GM06990 (cell line): ENCODE results near the gene PRICKLE4.

ENCODE experiments used
- DNase-seq: peaks from one replicate; pipeline ENCODE4 v3.0.0-alpha.2; 2011; ENCODE audit not compliant: insufficient read length; ENCODE audit errors: extremely low read depth
- H3K27me3 ChIP-seq: replicated peaks from 2 replicates; pipeline ENCODE4 v1.6.0; 2011; ENCODE audit warnings: low read length; ENCODE audit not compliant: control insufficient read depth, insufficient read depth
- H3K36me3 ChIP-seq: 2 replicates; pipeline ENCODE4 v1.5.1; 2011; ENCODE audit warnings: low read length; ENCODE audit not compliant: control insufficient read depth, insufficient read depth
- H3K4me3 ChIP-seq: replicated peaks from 2 replicates; pipeline ENCODE4 v1.5.1; 2011; ENCODE audit warnings: low read depth, mild to moderate bottlenecking, control low read depth, low read length
- TF ChIP-seq, protein P1 (sequence below): IDR thresholded peaks from 2 replicates; pipeline ENCODE4 v1.5.1; 2011; ENCODE audit warnings: low read length, control low read depth, mild to moderate bottlenecking, inconsistent platforms; ENCODE audit not compliant: insufficient read depth, poor library complexity, severe bottlenecking

Gene PRICKLE4

DNA sequence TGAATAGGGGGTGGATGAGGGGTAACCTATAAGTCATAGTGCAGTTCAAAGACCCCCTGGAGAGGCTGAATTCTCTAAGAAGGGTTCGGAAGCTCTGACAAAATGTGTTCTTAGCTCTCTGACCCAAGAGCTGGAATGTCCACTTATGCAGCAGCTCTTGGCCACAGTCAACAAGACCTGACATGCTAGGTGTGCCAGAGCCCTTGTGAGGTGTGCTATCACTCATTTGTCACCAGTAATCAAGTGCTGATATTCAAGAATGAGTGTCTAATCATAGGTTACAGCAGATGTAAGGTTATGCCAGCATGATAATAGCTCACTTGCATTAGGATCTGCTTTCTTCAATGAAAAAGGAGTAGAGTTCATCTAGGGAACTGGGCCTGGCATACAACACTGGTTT is 35.0 kb downstream of the PRICKLE4 start:
- H3K36me3 ChIP-seq = no peaks in the 10 kb centered on the region
- DNase-seq = no peak
- TF ChIP-seq, protein P1, sequence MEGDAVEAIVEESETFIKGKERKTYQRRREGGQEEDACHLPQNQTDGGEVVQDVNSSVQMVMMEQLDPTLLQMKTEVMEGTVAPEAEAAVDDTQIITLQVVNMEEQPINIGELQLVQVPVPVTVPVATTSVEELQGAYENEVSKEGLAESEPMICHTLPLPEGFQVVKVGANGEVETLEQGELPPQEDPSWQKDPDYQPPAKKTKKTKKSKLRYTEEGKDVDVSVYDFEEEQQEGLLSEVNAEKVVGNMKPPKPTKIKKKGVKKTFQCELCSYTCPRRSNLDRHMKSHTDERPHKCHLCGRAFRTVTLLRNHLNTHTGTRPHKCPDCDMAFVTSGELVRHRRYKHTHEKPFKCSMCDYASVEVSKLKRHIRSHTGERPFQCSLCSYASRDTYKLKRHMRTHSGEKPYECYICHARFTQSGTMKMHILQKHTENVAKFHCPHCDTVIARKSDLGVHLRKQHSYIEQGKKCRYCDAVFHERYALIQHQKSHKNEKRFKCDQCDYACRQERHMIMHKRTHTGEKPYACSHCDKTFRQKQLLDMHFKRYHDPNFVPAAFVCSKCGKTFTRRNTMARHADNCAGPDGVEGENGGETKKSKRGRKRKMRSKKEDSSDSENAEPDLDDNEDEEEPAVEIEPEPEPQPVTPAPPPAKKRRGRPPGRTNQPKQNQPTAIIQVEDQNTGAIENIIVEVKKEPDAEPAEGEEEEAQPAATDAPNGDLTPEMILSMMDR = no peak
- H3K27me3 ChIP-seq = no peaks in the 10 kb centered on the region
- no peak overlapping the region for H3K4me3 ChIP-seq

DNA sequence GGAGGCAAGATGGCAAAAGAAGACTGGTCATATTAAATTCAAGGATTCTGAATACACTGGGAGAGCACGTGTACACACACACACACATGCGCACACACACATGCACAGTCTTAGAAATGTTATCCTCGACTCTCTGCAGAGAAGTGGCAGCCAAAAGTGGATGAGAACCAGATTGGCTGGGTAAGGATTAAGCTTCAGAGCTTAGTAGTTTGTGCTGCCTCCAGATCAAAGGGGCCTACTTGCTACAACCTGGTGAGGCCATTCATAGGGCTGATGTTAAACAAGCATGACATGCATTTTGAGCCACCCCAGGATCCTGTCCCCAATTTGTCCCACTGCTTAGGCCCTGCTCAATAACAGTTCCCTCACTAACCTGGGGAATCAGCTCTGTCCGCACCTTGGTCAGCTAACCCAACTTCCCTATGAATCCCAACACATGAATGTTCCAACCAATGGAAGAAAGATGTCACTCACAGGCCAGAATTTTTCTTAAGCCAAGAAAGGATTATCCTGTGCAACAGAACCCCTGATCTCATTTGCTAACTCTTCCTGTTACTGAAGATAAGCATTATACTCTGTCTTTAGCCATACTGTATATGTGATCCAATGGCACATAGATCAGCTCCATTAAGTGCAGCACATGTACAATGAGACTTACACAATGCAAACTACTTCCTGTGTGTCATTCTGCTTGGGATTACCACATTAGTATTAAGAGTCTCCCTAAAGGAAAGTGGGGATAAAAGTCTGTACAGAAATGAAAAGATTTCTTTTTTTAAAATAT is 37.9 kb downstream of the PRICKLE4 start:
- no peak for DNase-seq
- no peak overlapping the region for H3K4me3 ChIP-seq
- no peaks in the 10 kb centered on the region for H3K36me3 ChIP-seq
- no peaks in the 10 kb centered on the region for H3K27me3 ChIP-seq
- TF ChIP-seq, protein P1 = no peak

DNA sequence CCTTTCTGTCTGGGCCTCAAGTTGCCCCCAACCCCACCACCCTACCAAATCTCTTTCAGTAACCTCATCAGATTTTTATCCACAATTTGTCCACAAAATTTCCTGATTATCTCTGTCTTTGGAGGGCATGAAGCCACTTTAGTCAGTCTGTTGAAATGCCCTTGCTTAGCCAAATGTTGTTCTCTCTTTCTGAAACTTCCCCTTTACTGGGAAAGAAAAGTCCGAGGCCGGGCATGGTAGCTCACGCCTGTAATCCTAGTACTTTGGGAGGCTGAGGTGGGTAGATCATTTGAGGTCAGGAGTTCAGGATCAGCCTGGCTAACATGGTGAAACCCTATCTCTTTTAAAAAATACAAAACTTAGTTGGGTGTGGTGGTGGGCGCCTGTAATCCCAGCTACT is 40.7 kb downstream of the PRICKLE4 start:
- DNase-seq = no peak
- Histone ChIP-seq H3K36me3 (no peaks in the 10 kb centered on the region), H3K27me3 (no peaks in the 10 kb centered on the region)

DNA sequence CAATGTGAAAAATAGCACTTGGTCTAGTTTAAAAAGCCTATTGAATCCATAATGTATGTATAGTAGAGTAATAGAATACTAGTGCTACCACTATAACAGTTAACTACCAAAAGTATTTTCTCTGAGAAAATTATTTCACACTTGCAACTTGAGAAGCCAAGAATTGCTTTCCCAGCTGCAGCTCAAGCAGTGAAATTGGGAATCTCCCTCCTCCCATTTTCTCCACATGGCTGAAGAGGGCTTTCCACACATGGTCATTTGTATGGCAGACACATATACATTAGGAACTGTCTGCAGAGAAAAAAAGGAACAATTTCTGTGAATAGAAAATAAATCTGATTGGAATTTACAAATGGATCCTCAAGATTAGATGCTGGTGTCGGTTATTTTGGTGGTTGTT is 41.4 kb downstream of the PRICKLE4 start:
- Histone ChIP-seq H3K4me3 (no peak overlapping the region), H3K27me3 (no peaks in the 10 kb centered on the region), H3K36me3 (no peaks in the 10 kb centered on the region)
- TF ChIP-seq, protein P1 = no peak
- no peak for DNase-seq

More for the DNA sequence above, 40.7 kb downstream of the PRICKLE4 start:
- TF ChIP-seq, protein P1 = no peak
- no peak overlapping the region for H3K4me3 ChIP-seq

DNA sequence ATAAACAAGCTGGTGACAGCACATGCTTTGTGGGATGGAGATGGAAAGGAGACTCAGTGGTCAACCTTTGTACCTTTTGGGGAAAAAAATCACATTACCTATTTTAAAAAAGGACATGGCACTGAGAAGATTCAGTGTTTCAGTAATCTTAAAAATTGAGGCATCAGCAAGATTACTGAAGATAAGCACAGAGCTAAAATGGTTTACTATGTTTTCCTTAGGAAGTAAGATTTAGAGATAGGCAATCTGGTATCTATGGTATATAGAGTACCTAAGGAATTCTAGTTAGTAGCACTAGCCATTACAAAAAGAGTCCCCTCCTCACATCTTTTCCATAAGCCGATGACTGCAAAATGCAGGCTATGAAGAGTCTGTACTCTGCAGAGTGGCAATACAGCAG is 42.6 kb downstream of the PRICKLE4 start:
- Histone ChIP-seq H3K4me3 (no peak overlapping the region), H3K27me3 (no peaks in the 10 kb centered on the region), H3K36me3 (no peaks in the 10 kb centered on the region)
- TF ChIP-seq, protein P1 = no peak
- no peak for DNase-seq
